AG04450 (cell line): Measurements from ENCODE around the gene FYB2. TPM values are rescaled to one million over a fixed set of nuclear protein-coding genes. Genes with fewer than 3 reads are reported as not detected.

Experiments used
- CTCF ChIA-PET: fragments of 300-600, 350-600 bp; formaldehyde crosslinking; extraction: SDS; loops from one replicate; lab custom pipeline; 2022; ENCODE audit warnings: antibody characterized with exemption, inconsistent platforms; lab: Charles Lee
- POLR2A ChIA-PET: fragments of 350-600 bp; formaldehyde crosslinking; extraction: SDS; loops from one replicate; lab custom pipeline; 2021; ENCODE audit warnings: antibody characterized with exemption, inconsistent platforms; lab: Yijun Ruan, JAX
- DNase-seq: peaks from one replicate; pipeline ENCODE4 v3.0.0-alpha.2; 2011; ENCODE audit warnings: low read depth, low spot score
- H3K27ac ChIP-seq: one replicate; pipeline ENCODE4 v1.5.1; 2012; ENCODE audit warnings: low read depth, low read length, control low read depth
- H3K27me3 ChIP-seq: one replicate; pipeline ENCODE4 v1.6.0; 2012; ENCODE audit warnings: low read length; ENCODE audit not compliant: control insufficient read depth, insufficient read depth
- H3K4me3 ChIP-seq: 2 replicates; pipeline ENCODE4 v1.5.1; 2011; ENCODE audit warnings: mild to moderate bottlenecking, low read depth, low read length, control low read depth
- H3K9me3 ChIP-seq: 2 replicates; pipeline ENCODE4 v1.5.1; 2012; ENCODE audit warnings: low read length; ENCODE audit not compliant: control insufficient read depth, insufficient read depth
- polyA plus RNA-seq: library from polyadenylated mRNA; depleted of rRNA; stranded (reverse); fragments of >200 nt; gene quantifications from 2 replicates; pipeline ENCODE4 v1.2.3, GENCODE V29; 2011
- TF ChIP-seq, protein P1 (sequence below): IDR thresholded peaks from 2 replicates; pipeline ENCODE4 v1.5.1; 2011; ENCODE audit warnings: low read depth, low read length, control low read depth, inconsistent platforms

FYB2 gene
- polyA plus RNA-seq, 1 experiment = not detected

GRCh38 chr1:56774067-56774609, 45.1 kb downstream of the FYB2 start:
- POLR2A ChIA-PET = no interaction called here
- H3K27me3 ChIP-seq = no peaks in the 10 kb centered on the region
- no peak overlapping the region for H3K27ac ChIP-seq
- no peaks in the 10 kb centered on the region for H3K9me3 ChIP-seq
- no peak overlapping the region for H3K4me3 ChIP-seq
- TF ChIP-seq, protein P1, sequence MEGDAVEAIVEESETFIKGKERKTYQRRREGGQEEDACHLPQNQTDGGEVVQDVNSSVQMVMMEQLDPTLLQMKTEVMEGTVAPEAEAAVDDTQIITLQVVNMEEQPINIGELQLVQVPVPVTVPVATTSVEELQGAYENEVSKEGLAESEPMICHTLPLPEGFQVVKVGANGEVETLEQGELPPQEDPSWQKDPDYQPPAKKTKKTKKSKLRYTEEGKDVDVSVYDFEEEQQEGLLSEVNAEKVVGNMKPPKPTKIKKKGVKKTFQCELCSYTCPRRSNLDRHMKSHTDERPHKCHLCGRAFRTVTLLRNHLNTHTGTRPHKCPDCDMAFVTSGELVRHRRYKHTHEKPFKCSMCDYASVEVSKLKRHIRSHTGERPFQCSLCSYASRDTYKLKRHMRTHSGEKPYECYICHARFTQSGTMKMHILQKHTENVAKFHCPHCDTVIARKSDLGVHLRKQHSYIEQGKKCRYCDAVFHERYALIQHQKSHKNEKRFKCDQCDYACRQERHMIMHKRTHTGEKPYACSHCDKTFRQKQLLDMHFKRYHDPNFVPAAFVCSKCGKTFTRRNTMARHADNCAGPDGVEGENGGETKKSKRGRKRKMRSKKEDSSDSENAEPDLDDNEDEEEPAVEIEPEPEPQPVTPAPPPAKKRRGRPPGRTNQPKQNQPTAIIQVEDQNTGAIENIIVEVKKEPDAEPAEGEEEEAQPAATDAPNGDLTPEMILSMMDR = no peak
- DNase-seq = no peak
- CTCF ChIA-PET = interaction anchor here (1.4 kb wide), 1 partner anchor 58 kb away, joined by 5 read pairs; no protein-coding TSS in a partner anchor

DNA sequence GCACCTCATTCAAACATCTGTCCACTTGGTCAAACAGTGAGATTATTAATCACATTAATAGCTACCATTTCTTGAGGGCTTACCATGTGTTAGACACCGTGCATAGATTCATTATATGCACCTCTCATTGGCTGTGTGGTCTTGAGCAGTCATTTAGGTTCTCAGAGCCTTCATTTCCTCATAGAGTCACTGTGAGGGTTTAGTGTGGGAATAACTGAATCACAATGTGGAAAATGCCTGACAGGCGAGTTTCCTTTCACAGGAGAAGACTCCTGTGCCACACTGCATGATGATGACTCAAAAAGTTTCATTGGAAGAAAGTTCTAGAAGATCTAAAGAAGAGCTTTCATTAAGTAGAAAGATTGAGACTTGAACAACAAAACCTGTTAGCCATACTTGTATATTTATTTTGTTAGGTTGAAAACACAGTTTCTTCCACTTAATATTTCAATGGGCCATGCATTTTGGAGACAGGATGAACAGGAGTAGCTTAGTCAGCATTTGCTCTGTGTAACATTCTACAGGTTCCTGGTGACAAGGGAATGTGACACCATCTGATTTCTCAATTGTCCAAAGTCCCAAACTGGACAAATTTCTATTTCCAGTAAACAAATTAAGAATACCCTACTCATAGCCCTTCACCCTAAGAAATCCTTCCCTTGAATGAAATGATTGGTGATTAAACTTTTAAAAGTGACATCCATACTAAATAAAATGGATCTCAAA, 45.7 kb downstream of the FYB2 start:
- H3K27me3 ChIP-seq = no peaks in the 10 kb centered on the region
- no peak overlapping the region for H3K4me3 ChIP-seq
- no peak for DNase-seq
- H3K9me3 ChIP-seq = no peaks in the 10 kb centered on the region
- no peak overlapping the region for H3K27ac ChIP-seq
- CTCF ChIA-PET = interaction anchor here (1.4 kb wide), 1 partner anchor 59 kb away, joined by 5 read pairs; no protein-coding TSS in a partner anchor
- POLR2A ChIA-PET = no interaction called here
- TF ChIP-seq, protein P1 = no peak

DNA sequence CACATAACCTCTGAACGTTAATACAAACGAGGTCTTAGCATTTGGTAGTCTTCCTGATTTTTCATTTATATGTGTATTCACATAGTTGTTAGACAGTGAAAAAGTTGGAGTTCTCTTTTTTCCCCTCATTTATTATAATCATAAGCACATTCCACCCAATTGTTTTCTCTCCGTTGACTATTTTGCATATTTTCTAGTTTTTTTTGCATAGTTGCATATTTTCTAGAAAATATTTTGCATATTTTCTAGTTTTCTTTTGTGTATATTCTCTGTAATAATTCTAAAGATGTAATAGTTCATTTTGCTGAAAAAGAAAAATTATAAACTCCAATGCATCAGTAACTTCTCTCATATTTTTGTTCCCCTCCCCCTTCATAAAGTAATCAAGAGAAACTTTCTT, 47.5 kb downstream of the FYB2 start:
- TF ChIP-seq, protein P1 = no peak
- POLR2A ChIA-PET = no interaction called here
- Histone ChIP-seq H3K27ac (no peak overlapping the region), H3K9me3 (no peaks in the 10 kb centered on the region), H3K4me3 (no peak overlapping the region), H3K27me3 (no peaks in the 10 kb centered on the region)
- no peak for DNase-seq
- CTCF ChIA-PET = no interaction called here

GRCh38 chr1:56758794-56759193, 60.4 kb downstream of the FYB2 start:
- DNase-seq = no peak
- no peak overlapping the region for H3K4me3 ChIP-seq
- H3K27ac ChIP-seq = no peak overlapping the region
- H3K27me3 ChIP-seq = peaks cover 3% of the 10 kb centered on the region
- CTCF ChIA-PET = interaction anchor here (0.6 kb wide), 1 partner anchor 50 kb away, joined by 4 read pairs; no protein-coding TSS in a partner anchor
- POLR2A ChIA-PET = no interaction called here
- no peaks in the 10 kb centered on the region for H3K9me3 ChIP-seq
- TF ChIP-seq, protein P1 = no peak

DNA sequence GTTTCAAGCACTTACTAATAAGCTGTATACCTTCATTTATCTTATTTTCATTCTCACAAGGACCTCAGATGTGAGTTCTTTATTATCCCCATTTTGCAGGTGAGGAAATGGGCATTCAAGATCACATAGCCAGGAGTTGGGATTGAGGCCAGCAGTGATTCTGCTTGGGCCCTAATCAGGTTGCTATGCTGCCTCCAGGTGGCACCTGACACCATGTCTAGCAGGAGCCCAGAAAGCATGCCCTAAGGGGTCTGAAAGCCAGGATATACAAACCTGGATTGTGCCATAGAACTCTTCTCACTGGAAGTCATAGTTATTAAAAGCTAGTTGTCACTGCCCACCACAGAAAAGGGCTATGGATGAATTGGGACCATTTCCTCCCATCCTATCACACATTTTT, 61.1 kb downstream of the FYB2 start:
- ChIA-PET POLR2A (no interaction called here), CTCF (no interaction called here)
- TF ChIP-seq, protein P1 = no peak
- no peaks in the 10 kb centered on the region for H3K9me3 ChIP-seq
- DNase-seq = no peak
- no peak overlapping the region for H3K27ac ChIP-seq
- peaks cover 3% of the 10 kb centered on the region for H3K27me3 ChIP-seq
- H3K4me3 ChIP-seq = no peak overlapping the region
